ENCODE measurements around the gene METAP1D.

METAP1D gene

DNA sequence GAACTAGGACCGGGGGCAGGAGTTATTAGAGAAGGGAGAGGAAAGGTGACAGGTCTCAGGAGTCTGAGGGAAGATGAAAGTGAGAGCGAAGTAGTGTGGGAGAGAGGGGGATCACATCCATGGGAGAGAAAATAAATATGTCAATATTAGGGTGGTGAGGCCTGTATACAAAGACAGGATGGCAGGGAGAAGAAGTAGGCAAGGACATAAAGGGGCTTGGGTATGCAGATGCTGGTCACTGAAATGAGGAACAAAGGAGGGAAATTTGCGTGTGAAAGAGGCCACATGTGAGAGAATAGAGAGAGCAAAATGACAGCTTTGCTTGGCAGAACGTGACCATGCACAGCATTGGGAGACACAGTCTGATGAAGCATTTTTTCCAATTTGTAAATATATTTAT, 13.6 kb downstream of the METAP1D start:
- no peak for TF ChIP-seq Cebpa-rat (IDR thresholded peaks at IDR 0.05)
- Histone ChIP-seq H3K4me1 (peaks cover 55% of the 10 kb centered on the region), H3K9ac (peak overlapping the region; percentile 44), H3K9me3 (peaks cover 8% of the 10 kb centered on the region; the same call in 1 of the 2 replicates), H3K27ac (peak overlapping the region; percentile 58), H3K4me3 (no peak overlapping the region), H3K4me2 (peak overlapping the region; percentile 82), H3K27me3 (no peaks in the 10 kb centered on the region), H4K20me1 (no peaks in the 10 kb centered on the region), H3K36me3 (no peaks in the 10 kb centered on the region)

DNA sequence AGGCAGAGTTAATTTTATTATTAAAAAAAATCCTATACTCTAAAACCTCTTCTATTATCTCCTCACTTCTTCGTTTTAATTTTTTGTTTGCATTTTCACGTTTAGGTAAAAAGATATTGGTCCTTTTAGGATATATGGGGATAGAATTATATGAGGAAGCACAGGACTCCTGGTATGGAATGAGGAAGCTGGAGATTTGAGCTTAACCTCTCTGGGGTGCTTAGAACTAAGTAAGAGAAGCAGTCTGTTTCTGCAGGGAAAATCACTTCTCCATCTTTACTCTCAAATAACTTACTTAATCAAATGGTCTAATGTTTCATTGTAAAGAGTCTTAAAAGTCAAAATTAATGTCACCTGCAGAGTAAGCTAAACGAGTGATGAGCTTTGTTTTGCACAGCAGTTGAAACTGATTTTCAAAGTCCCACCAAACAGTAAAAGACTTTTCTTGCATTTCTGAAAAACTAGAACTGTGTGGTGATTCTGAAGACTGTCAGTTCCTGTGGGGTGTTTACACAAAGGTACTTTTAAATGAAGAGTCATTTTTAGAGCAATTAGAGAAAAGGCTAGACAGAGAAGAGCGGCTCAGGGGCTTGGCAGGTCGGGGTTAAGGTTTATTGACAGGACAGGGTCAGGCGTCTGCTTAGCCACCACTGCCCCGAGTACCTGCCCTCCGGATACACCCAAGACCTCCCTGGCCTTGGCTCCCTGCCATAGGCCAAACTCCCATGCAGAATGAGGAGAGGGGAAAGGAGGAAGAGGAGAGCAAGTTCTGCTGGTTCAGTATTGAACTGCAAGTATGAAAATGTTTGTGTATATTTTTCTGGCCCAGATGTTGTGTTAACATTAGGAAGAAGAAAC, 21.6 kb downstream of the METAP1D start:
- H4K20me1 ChIP-seq = no peaks in the 10 kb centered on the region
- peaks cover 48% of the 10 kb centered on the region for H3K4me1 ChIP-seq
- H3K27me3 ChIP-seq = no peaks in the 10 kb centered on the region
- peak overlapping the region; percentile 64 for H3K27ac ChIP-seq
- peak overlapping the region; percentile 42; the same call in 1 of the 2 replicates for H3K4me3 ChIP-seq
- no peaks in the 10 kb centered on the region for H3K9me3 ChIP-seq
- TF ChIP-seq Cebpa-rat (IDR thresholded peaks at IDR 0.05) = no peak
- H3K9ac ChIP-seq = peak overlapping the region; percentile 32; the same call in 1 of the 2 replicates
- peak overlapping the region; percentile 85 for H3K4me2 ChIP-seq
- no peaks in the 10 kb centered on the region for H3K36me3 ChIP-seq

DNA sequence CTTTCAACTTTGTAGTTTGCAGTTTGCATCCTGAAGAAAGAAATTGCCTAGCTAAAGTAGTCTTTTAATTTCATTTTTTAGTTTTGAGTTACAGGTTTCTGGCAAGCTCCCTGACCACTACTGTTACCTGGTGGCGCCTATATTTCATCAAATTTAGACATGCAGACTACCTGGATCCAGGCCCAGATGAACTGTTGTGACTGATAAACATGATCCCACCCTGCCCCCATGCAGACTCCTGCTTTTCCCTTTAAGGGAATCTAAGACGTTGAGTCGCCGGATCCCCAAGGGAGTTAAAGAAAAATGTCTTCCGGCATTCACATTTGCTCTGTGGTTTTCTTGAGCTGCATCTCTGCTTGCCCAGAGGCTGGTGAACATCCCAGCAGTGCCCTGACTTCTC, 22.2 kb downstream of the METAP1D start:
- H3K27ac ChIP-seq = peak overlapping the region; percentile 64
- H3K4me1 ChIP-seq = peaks cover 43% of the 10 kb centered on the region
- no peaks in the 10 kb centered on the region for H3K27me3 ChIP-seq
- H3K9ac ChIP-seq = peak overlapping the region; percentile 32; the same call in 1 of the 2 replicates
- no peaks in the 10 kb centered on the region for H3K36me3 ChIP-seq
- no peak for TF ChIP-seq Cebpa-rat (IDR thresholded peaks at IDR 0.05)
- H3K9me3 ChIP-seq = no peaks in the 10 kb centered on the region
- H4K20me1 ChIP-seq = no peaks in the 10 kb centered on the region
- H3K4me2 ChIP-seq = peak overlapping the region; percentile 85
- peak overlapping the region; percentile 42; the same call in 1 of the 2 replicates for H3K4me3 ChIP-seq

DNA sequence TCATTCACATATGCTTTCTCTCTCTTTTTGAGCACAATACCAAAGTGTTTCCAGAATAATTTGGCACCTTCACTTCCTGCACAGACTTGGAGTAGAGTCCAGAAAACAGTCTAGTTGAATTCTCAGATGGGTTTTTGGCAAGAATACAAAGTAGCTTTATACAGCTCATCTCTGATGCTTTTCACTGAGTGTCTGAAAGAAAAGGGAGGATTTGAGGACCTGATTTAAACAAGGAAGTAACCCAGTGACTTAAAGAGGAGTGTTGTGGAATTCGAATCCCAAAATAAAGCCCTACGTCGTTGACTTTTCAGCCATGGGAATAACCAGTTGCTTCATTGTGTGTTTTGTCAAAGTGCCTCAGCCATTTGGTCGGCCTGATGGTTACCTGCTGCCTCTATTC, 31.8 kb downstream of the METAP1D start:
- H3K4me1 ChIP-seq = no peaks in the 10 kb centered on the region; the same call in 1 of the 2 replicates
- no peaks in the 10 kb centered on the region for H3K36me3 ChIP-seq
- no peak overlapping the region for H3K27ac ChIP-seq
- H3K4me3 ChIP-seq = no peak overlapping the region
- H4K20me1 ChIP-seq = no peaks in the 10 kb centered on the region
- no peak overlapping the region for H3K4me2 ChIP-seq
- no peaks in the 10 kb centered on the region for H3K27me3 ChIP-seq
- no peak for TF ChIP-seq Cebpa-rat (IDR thresholded peaks at IDR 0.05)
- H3K9me3 ChIP-seq = no peaks in the 10 kb centered on the region
- no peak overlapping the region for H3K9ac ChIP-seq

DNA sequence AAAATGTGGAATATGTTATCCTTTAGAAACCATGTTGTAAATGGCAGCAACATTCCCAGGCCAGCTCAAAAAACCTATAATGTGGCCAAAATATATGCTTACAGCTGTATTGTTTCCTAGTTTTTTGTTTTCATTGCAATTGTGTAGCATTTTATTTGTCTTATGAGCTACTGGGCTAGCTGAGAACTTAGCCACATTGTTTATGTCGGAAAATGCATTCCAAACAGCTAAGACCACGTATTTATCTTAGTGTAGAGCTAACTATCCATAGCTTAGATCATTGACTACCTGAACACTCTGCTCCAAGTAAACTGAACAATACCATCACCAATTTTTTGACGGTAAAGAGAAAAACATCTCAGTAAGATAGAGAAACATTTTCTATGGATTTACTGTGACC, 38.4 kb downstream of the METAP1D start:
- TF ChIP-seq Cebpa-rat (IDR thresholded peaks at IDR 0.05) = no peak
- no peak overlapping the region for H3K27ac ChIP-seq
- no peaks in the 10 kb centered on the region for H3K36me3 ChIP-seq
- no peak overlapping the region for H3K4me2 ChIP-seq
- no peak overlapping the region for H3K9ac ChIP-seq
- no peak overlapping the region for H3K4me3 ChIP-seq
- no peaks in the 10 kb centered on the region for H4K20me1 ChIP-seq
- no peaks in the 10 kb centered on the region for H3K27me3 ChIP-seq
- H3K4me1 ChIP-seq = peaks cover 28% of the 10 kb centered on the region
- H3K9me3 ChIP-seq = no peaks in the 10 kb centered on the region

DNA sequence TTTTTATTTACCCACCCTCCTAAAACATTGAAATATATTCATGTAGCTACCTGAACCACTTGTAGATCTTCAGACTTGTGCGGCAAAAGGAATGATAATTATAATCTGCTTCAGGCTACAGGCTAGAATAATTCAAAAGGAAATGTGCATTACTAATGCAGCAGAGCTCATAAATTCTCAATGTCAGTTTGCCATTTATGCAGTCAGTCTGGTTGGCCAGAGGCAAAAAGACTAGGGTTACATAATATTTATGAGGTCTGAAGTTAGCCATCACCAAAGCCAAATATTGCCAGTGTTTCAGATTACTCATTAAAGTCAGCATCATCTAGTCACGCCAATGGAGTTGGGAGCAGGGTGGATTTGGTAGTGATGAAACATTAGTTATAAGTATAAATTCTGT, 38.9 kb downstream of the METAP1D start:
- Histone ChIP-seq H3K27ac (no peak overlapping the region), H3K9me3 (no peaks in the 10 kb centered on the region), H4K20me1 (no peaks in the 10 kb centered on the region), H3K4me1 (peaks cover 28% of the 10 kb centered on the region), H3K27me3 (no peaks in the 10 kb centered on the region), H3K9ac (no peak overlapping the region), H3K36me3 (no peaks in the 10 kb centered on the region), H3K4me2 (peak overlapping the region; percentile 57; the same call in 1 of the 2 replicates), H3K4me3 (no peak overlapping the region)
- no peak for TF ChIP-seq Cebpa-rat (IDR thresholded peaks at IDR 0.05)

DNA sequence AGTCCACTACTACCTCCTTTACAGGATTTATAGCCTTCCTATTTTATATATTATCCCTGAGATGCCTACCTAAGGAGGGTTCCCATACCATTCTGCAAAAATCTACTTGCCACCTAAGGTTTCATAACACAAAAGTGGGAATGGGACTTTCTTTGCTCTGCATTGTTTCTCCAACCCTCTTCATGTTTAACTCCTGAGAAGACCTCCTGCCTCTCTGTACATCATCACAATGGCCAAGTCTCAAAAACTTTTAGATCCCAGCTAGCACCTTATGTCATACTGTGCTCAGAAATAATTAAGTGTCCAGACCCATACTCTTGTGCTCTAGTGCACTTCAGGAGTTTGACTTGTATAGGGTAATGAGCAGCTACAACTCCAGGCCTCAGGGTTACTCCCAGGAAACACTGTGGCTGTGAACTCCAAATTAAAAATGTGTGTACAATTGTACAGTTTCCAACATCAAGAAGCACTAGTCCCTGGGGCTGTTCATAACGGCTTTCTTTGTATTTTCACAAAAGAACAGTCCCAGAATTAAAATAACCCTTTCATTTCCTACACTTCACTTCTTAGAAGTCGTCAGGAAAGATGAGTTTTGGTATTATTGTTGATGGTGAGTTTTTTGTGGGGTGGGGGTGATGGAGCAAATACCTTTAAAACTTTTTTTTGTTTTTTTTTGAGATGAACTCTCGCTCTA, 39.4 kb downstream of the METAP1D start:
- TF ChIP-seq Cebpa-rat (IDR thresholded peaks at IDR 0.05) = no peak
- no peak overlapping the region for H3K9ac ChIP-seq
- H4K20me1 ChIP-seq = no peaks in the 10 kb centered on the region
- peaks cover 28% of the 10 kb centered on the region for H3K4me1 ChIP-seq
- no peaks in the 10 kb centered on the region for H3K9me3 ChIP-seq
- H3K27ac ChIP-seq = no peak overlapping the region
- H3K4me2 ChIP-seq = peak overlapping the region; percentile 57
- H3K36me3 ChIP-seq = no peaks in the 10 kb centered on the region
- H3K4me3 ChIP-seq = no peak overlapping the region
- no peaks in the 10 kb centered on the region for H3K27me3 ChIP-seq

DNA sequence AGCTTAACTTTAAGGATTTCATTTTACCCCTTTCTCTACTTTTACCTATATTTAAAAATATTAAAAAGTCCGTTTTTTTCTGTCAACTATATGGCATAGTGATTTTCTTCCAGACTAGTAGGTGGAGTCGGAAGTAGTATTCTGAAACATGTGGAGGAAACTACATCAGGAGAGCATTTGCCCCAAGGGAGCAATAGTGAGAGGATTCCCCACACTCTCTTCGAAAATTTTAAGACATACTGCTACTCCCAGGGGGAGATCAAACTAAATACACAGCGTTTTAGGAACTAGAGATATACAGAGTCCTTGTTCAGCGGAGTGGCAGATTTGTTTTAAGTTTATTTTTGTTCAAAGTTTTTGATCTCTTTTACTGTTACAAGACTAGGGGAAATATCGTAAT, 40.6 kb downstream of the METAP1D start:
- Histone ChIP-seq H4K20me1 (no peaks in the 10 kb centered on the region), H3K9me3 (no peaks in the 10 kb centered on the region), H3K27ac (no peak overlapping the region), H3K9ac (no peak overlapping the region), H3K36me3 (no peaks in the 10 kb centered on the region), H3K4me2 (peak overlapping the region; percentile 57), H3K4me1 (peaks cover 28% of the 10 kb centered on the region), H3K27me3 (no peaks in the 10 kb centered on the region), H3K4me3 (no peak overlapping the region)
- no peak for TF ChIP-seq Cebpa-rat (IDR thresholded peaks at IDR 0.05)

DNA sequence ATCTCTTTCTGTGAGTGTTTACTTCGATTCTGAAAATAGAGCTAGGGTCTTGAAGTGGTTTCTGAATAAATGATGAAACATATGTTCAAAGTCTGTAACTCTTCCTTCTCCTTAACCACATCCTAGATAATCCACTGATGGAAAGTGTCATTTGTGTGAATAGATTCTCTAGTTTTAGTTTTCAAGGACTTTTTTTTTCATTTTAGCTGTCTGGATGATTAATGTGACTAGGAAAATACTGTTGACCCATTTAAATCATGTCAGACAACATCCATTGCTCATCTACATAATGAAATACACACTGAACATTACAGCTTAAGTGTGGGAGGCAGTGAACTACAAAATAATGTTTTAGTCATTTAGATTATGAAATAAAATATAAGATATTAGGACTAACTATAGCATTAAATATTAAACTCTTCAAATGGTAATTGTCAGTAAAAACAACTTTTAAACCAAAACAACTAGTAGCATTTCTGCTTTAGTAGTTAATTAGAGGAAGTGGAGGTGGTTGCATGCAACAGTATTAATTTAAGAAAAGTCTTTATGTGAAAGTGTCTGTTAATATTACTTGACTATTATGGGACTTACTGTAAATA, 46.4 kb downstream of the METAP1D start:
- H4K20me1 ChIP-seq = no peaks in the 10 kb centered on the region
- H3K27ac ChIP-seq = no peak overlapping the region
- peak overlapping the region; percentile 44 for H3K4me2 ChIP-seq
- TF ChIP-seq Cebpa-rat (IDR thresholded peaks at IDR 0.05) = no peak
- no peaks in the 10 kb centered on the region for H3K27me3 ChIP-seq
- no peak overlapping the region for H3K9ac ChIP-seq
- peaks cover 10% of the 10 kb centered on the region for H3K4me1 ChIP-seq
- H3K9me3 ChIP-seq = no peaks in the 10 kb centered on the region
- H3K36me3 ChIP-seq = no peaks in the 10 kb centered on the region
- no peak overlapping the region for H3K4me3 ChIP-seq
